HL-60/S4 (cell line): ENCODE results near the gene PPP1R15A.
"Not testable (repeated sequence)": the region's sequence is repeated elsewhere in the genome, so short reads cannot be mapped to it uniquely, and the experiment has no call there.

Experiments
- in situ Hi-C: fragments of 300-500 bp; cut with MboI; formaldehyde crosslinking; loops from 2 replicates; pipeline ENCODE4 v1.14.3; 2022; ENCODE audit warnings: low sequenced_read_pairs

PPP1R15A gene

GRCh38 chr19:48878196-48879024, 6.2 kb downstream of the PPP1R15A start:
- in situ Hi-C loops, result no loop called here

GRCh38 chr19:48879025-48879637, 6.9 kb downstream of the PPP1R15A start:
- in situ Hi-C loops, result no loop called here

GRCh38 chr19:48879696-48880095, 7.5 kb downstream of the PPP1R15A start:
- in situ Hi-C loops, result not testable (repeated sequence)

GRCh38 chr19:48881741-48882657, 9.8 kb downstream of the PPP1R15A start:
- in situ Hi-C loops, result no loop called here

- in situ Hi-C loops, result no loop called here
Observed at GRCh38 chr19:48883726-48884125, 11.5 kb downstream of the PPP1R15A start.

GRCh38 chr19:48887861-48888612, 15.8 kb downstream of the PPP1R15A start:
- in situ Hi-C loops, result no loop called here

- in situ Hi-C loops, result not testable (repeated sequence)
Observed at GRCh38 chr19:48889496-48889895, 17.3 kb downstream of the PPP1R15A start.

GRCh38 chr19:48890551-48890950, 18.3 kb downstream of the PPP1R15A start:
- in situ Hi-C loops, result no loop called here

- in situ Hi-C loops, result no loop called here
Observed at GRCh38 chr19:48895226-48895625, 23.0 kb downstream of the PPP1R15A start.

GRCh38 chr19:48896191-48896720, 24.0 kb downstream of the PPP1R15A start:
- in situ Hi-C loops, result no loop called here

- in situ Hi-C loops, result no loop called here
Observed at GRCh38 chr19:48897181-48897580, 25.0 kb downstream of the PPP1R15A start.

GRCh38 chr19:48899386-48899749, 27.1 kb downstream of the PPP1R15A start:
- in situ Hi-C loops, result not testable (repeated sequence)

GRCh38 chr19:48899781-48900476, 27.7 kb downstream of the PPP1R15A start, which contains the start of gene NUCB1:
TSS of gene NUCB1 (plus strand) at chr19:48900312. CDS start at chr19:48900797, 485 bp downstream.
- in situ Hi-C loops, result no loop called here

- in situ Hi-C loops, result no loop called here
Observed at GRCh38 chr19:48900477-48901406, 28.5 kb downstream of the PPP1R15A start.

GRCh38 chr19:48902291-48902690, 30.1 kb downstream of the PPP1R15A start:
- in situ Hi-C loops, result not testable (repeated sequence)

GRCh38 chr19:48903788-48904187, 31.6 kb downstream of the PPP1R15A start:
- in situ Hi-C loops, result not testable (repeated sequence)

GRCh38 chr19:48905664-48906063, 33.4 kb downstream of the PPP1R15A start:
- in situ Hi-C loops, result no loop called here

- in situ Hi-C loops, result no loop called here
Observed at GRCh38 chr19:48906324-48906723, 34.1 kb downstream of the PPP1R15A start.

- in situ Hi-C loops, result no loop called here
Observed at GRCh38 chr19:48907671-48908070, 35.5 kb downstream of the PPP1R15A start.
